Measurements from ENCODE around the gene ERGIC3.

ERGIC3 gene

GRCh38 chr20:35572838-35573237 lies 31.0 kb downstream of the ERGIC3 start:
- H3K9ac ChIP-seq (ENCODE audit: low read length): no peak overlapping the region
- no peaks in the 10 kb centered on the region for H3K9me3 ChIP-seq (ENCODE audit: low read length)
- no peaks in the 10 kb centered on the region for H3K9me2 ChIP-seq (ENCODE audit: low read depth, low read length)
- TF ChIP-seq EZH2 (IDR thresholded peaks at IDR 0.05; ENCODE audit: borderline replicate concordance, low read length) (no peak), CTCF (IDR thresholded peaks at IDR 0.05; ENCODE audit: low read length) (no peak)
- H3F3A ChIP-seq (ENCODE audit: insufficient read depth, low read length): no peaks in the 10 kb centered on the region
- no peak overlapping the region for H3K4me2 ChIP-seq (ENCODE audit: low read length)
- no peak overlapping the region for H3K4me3 ChIP-seq (ENCODE audit: low read depth, low read length, poor library complexity, severe bottlenecking)
- no peak overlapping the region for H2AFZ ChIP-seq (ENCODE audit: low read length)
- no peak overlapping the region for H3K27ac ChIP-seq (ENCODE audit: low read depth, low read length, poor library complexity, severe bottlenecking)
- H3K27me3 ChIP-seq (ENCODE audit: insufficient read depth, low read length): no peaks in the 10 kb centered on the region
- H3K36me3 ChIP-seq (ENCODE audit: insufficient read depth, low read length): no peaks in the 10 kb centered on the region; the same call in 1 of the 2 replicates
- H4K20me1 ChIP-seq (ENCODE audit: insufficient read depth, low read length): no peaks in the 10 kb centered on the region
- H3K4me1 ChIP-seq (ENCODE audit: insufficient read depth, low read length, severe bottlenecking): no peaks in the 10 kb centered on the region
- H3K79me2 ChIP-seq (ENCODE audit: insufficient read depth, low read length): no peaks in the 10 kb centered on the region

DNA sequence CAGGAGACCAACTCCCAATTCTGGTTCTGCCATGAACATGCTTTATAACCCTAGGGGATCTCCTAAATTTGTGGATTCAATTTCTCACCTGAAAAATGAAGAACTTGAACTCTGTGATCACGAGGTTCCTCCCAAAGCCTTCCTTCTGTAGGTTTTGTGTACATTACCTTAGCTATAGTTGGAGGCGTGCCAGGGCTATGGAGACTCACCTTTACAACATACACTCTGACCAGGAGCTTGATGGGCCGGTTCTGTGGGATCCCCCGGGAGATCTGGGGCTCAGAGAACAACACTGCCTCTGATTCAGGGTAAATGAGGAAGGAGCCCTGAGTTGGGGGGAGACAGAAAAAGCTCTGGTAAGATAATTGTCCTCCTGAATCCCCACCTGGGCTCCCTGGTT lies 34.1 kb downstream of the ERGIC3 start:
- Histone ChIP-seq H3K9me2 (ENCODE audit: low read depth, low read length) (no peaks in the 10 kb centered on the region), H3K27me3 (ENCODE audit: insufficient read depth, low read length) (no peaks in the 10 kb centered on the region), H4K20me1 (ENCODE audit: insufficient read depth, low read length) (no peaks in the 10 kb centered on the region), H3K4me2 (ENCODE audit: low read length) (no peak overlapping the region), H3K79me2 (ENCODE audit: insufficient read depth, low read length) (no peaks in the 10 kb centered on the region), H3F3A (ENCODE audit: insufficient read depth, low read length) (no peaks in the 10 kb centered on the region), H3K27ac (ENCODE audit: low read depth, low read length, poor library complexity, severe bottlenecking) (no peak overlapping the region), H3K4me1 (ENCODE audit: insufficient read depth, low read length, severe bottlenecking) (no peaks in the 10 kb centered on the region), H3K4me3 (ENCODE audit: low read depth, low read length, poor library complexity, severe bottlenecking) (no peak overlapping the region), H3K9ac (ENCODE audit: low read length) (no peak overlapping the region), H3K9me3 (ENCODE audit: low read length) (no peaks in the 10 kb centered on the region), H3K36me3 (ENCODE audit: insufficient read depth, low read length) (no peaks in the 10 kb centered on the region; the same call in 1 of the 2 replicates), H2AFZ (ENCODE audit: low read length) (no peak overlapping the region)
- TF ChIP-seq EZH2 (IDR thresholded peaks at IDR 0.05; ENCODE audit: borderline replicate concordance, low read length) (no peak), CTCF (IDR thresholded peaks at IDR 0.05; ENCODE audit: low read length) (no peak)

- no peak overlapping the region for H3K27ac ChIP-seq (ENCODE audit: low read depth, low read length, poor library complexity, severe bottlenecking)
Observed at GRCh38 chr20:35576816-35577215, 34.9 kb downstream of the ERGIC3 start.

More at GRCh38 chr20:35576816-35577215, 34.9 kb downstream of the ERGIC3 start:
- Histone ChIP-seq H3K4me1 (ENCODE audit: insufficient read depth, low read length, severe bottlenecking) (no peaks in the 10 kb centered on the region), H3K9me3 (ENCODE audit: low read length) (no peaks in the 10 kb centered on the region), H3K9ac (ENCODE audit: low read length) (no peak overlapping the region), H3K27me3 (ENCODE audit: insufficient read depth, low read length) (no peaks in the 10 kb centered on the region), H3K79me2 (ENCODE audit: insufficient read depth, low read length) (no peaks in the 10 kb centered on the region), H3K36me3 (ENCODE audit: insufficient read depth, low read length) (no peaks in the 10 kb centered on the region; the same call in 1 of the 2 replicates), H3K4me2 (ENCODE audit: low read length) (no peak overlapping the region), H3F3A (ENCODE audit: insufficient read depth, low read length) (no peaks in the 10 kb centered on the region), H3K4me3 (ENCODE audit: low read depth, low read length, poor library complexity, severe bottlenecking) (no peak overlapping the region), H3K9me2 (ENCODE audit: low read depth, low read length) (no peaks in the 10 kb centered on the region), H4K20me1 (ENCODE audit: insufficient read depth, low read length) (no peaks in the 10 kb centered on the region), H2AFZ (ENCODE audit: low read length) (no peak overlapping the region)
- TF ChIP-seq EZH2 (IDR thresholded peaks at IDR 0.05; ENCODE audit: borderline replicate concordance, low read length) (no peak), CTCF (IDR thresholded peaks at IDR 0.05; ENCODE audit: low read length) (no peak)
